ENCODE measurements around the gene ADAM33. TPM values are rescaled to one million over a fixed set of nuclear protein-coding genes. Genes with fewer than 3 reads are reported as not detected.

ADAM33 gene
- total RNA-seq, 1 experiment from 2014 or later = not detected

DNA sequence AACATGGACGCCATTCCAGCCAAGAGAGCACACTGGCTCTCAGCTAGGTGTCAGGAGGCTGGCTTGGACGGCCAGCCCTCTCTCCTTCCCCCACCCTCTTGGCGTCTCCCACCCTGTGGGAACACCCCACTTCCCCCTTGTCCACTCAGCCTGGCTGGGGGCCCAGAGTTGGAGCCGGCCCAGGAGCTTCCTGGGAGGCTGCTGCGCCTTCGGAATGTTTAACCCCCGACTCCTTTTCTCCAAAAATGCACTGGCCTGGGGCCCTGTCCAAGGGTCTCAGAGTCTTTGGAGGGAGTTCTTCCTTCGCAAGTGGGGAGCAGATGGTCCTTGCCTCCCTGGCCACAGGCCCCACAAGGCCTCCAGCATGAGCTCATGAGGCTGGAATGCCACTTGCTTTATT lies 4.1 kb downstream of the ADAM33 start:
- no peaks in the 10 kb centered on the region for H3K9me3 Mint-ChIP-seq (ENCODE audit: unreplicated experiment)
- peaks cover 31% of the 10 kb centered on the region for H3K27me3 Mint-ChIP-seq (ENCODE audit: insufficient read depth, unreplicated experiment)
- no TSS peak for BruUV-seq (replicated peaks)
- H3K36me3 Mint-ChIP-seq (ENCODE audit: insufficient read depth, unreplicated experiment) = no peaks in the 10 kb centered on the region
- intact Hi-C loops (cut with micrococcal nuclease) = loop anchor here (10.0 kb wide), 1 partner anchor 113 kb away; no protein-coding TSS in a partner anchor
- POLR2A ChIA-PET = interaction anchor here (0.7 to 2.1 kb wide), 3 partner anchors 34 to 207 kb away, joined by 3 to 7 read pairs (median 4); partner anchors contain the start of gene SPEF1
- CTCF ChIA-PET = interaction anchor here (1.0 to 8.9 kb wide), 19 partner anchors 9 to 178 kb away, joined by 3 to 154 read pairs (median 9); partner anchors contain the start of genes ADISSP, AP5S1, SIGLEC1 and SPEF1
- DNase-seq (ENCODE audit: unreplicated experiment) = no peak
- TF ChIP-seq, protein P1, sequence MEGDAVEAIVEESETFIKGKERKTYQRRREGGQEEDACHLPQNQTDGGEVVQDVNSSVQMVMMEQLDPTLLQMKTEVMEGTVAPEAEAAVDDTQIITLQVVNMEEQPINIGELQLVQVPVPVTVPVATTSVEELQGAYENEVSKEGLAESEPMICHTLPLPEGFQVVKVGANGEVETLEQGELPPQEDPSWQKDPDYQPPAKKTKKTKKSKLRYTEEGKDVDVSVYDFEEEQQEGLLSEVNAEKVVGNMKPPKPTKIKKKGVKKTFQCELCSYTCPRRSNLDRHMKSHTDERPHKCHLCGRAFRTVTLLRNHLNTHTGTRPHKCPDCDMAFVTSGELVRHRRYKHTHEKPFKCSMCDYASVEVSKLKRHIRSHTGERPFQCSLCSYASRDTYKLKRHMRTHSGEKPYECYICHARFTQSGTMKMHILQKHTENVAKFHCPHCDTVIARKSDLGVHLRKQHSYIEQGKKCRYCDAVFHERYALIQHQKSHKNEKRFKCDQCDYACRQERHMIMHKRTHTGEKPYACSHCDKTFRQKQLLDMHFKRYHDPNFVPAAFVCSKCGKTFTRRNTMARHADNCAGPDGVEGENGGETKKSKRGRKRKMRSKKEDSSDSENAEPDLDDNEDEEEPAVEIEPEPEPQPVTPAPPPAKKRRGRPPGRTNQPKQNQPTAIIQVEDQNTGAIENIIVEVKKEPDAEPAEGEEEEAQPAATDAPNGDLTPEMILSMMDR (IDR thresholded peaks at IDR 0.05; ENCODE audit: unreplicated experiment) = no peak
- H3K4me1 Mint-ChIP-seq (ENCODE audit: insufficient read depth, unreplicated experiment) = no peaks in the 10 kb centered on the region
- H3K27ac Mint-ChIP-seq (ENCODE audit: low read depth, unreplicated experiment) = no peak overlapping the region
- H3K4me3 Mint-ChIP-seq (ENCODE audit: unreplicated experiment) = no peak overlapping the region

DNA sequence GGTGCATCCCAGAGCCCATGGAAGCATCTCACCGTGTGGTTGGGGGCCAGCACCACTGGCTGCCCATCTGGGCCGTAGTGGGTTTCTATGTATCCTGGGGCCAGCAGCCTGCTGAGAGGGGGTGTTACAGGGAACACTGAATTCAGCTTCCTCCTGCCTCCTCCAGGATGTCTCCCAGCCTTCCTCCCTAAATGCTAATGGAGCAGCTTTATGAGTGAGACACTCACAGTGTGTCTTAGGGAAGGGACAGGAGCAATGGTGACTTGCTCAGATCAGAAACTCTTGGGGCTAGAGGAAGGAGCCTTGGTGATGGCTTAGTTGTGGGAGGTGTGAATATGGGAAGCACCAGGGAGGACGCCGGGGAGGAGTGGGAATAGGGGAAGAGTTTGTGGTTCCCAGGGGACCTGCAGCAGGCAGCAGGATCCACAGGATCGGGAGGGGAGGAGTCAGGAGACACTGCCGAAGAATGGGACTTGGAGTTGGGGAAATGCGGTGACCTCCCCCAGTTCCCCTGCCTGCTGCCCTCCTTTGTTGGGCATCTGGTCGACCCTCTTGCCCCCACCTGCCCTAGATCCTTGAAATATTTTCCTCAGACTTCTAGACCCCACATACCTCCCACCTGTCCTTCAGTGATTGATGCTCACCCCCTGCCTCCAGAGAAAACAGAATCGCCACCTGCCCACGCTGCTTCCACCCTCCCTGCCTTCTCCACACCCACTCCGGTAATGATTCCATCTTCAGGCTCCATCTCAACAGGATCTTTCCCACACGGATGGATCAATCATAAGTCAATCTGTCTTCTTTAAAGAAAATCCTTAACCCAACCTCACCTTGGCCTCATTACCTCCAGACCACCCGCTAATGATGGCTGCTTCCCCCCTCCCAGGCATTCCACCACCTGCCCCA lies 6.6 kb downstream of the ADAM33 start:
- Mint-ChIP-seq H3K27ac (ENCODE audit: low read depth, unreplicated experiment) (no peak overlapping the region), H3K4me1 (ENCODE audit: insufficient read depth, unreplicated experiment) (no peaks in the 10 kb centered on the region), H3K27me3 (ENCODE audit: insufficient read depth, unreplicated experiment) (peaks cover 40% of the 10 kb centered on the region), H3K4me3 (ENCODE audit: unreplicated experiment) (no peak overlapping the region), H3K36me3 (ENCODE audit: insufficient read depth, unreplicated experiment) (no peaks in the 10 kb centered on the region), H3K9me3 (ENCODE audit: unreplicated experiment) (no peaks in the 10 kb centered on the region)
- CTCF ChIA-PET = interaction anchor here (0.7 to 8.9 kb wide), 25 partner anchors 9 to 210 kb away, joined by 3 to 154 read pairs (median 4); partner anchors contain the start of gene ADISSP
- POLR2A ChIA-PET = interaction anchor here (0.9 to 1.6 kb wide), 4 partner anchors 12 to 109 kb away, joined by 3 to 11 read pairs (median 3); no protein-coding TSS in a partner anchor
- intact Hi-C loops (cut with micrococcal nuclease) = loop anchor here (10.0 kb wide), 1 partner anchor 110 kb away; no protein-coding TSS in a partner anchor
- DNase-seq (ENCODE audit: unreplicated experiment) = no peak
- BruUV-seq (replicated peaks) = no TSS peak
- TF ChIP-seq, protein P1 (IDR thresholded peaks at IDR 0.05; ENCODE audit: unreplicated experiment) = no peak

DNA sequence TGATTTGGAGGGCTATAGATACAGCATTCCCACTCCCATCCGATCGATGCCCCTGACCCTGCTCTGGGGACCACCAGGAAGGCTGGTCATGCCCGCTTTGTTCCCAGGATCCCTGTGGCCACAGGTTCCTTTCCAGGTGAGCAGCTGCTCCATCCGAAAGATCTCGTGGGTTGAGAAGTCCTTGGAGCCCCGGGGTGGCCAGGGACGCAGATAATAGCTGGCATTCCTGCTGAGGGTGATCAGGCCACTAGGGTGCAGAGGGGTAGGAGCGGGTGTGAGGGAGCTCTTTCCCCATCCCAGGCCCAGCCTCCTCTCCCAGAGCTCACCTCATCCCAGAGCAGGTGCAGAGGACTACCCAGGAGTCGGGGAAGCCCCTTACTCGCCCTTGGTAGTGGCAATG lies 7.4 kb downstream of the ADAM33 start:
- Mint-ChIP-seq H3K9me3 (ENCODE audit: unreplicated experiment) (no peaks in the 10 kb centered on the region), H3K36me3 (ENCODE audit: insufficient read depth, unreplicated experiment) (no peaks in the 10 kb centered on the region), H3K4me3 (ENCODE audit: unreplicated experiment) (no peak overlapping the region), H3K4me1 (ENCODE audit: insufficient read depth, unreplicated experiment) (no peaks in the 10 kb centered on the region), H3K27ac (ENCODE audit: low read depth, unreplicated experiment) (no peak overlapping the region), H3K27me3 (ENCODE audit: insufficient read depth, unreplicated experiment) (peaks cover 48% of the 10 kb centered on the region)
- DNase-seq (ENCODE audit: unreplicated experiment) = no peak
- ChIA-PET POLR2A (interaction anchor here (0.9 to 1.6 kb wide), 3 partner anchors 13 to 110 kb away, joined by 3 read pairs; no protein-coding TSS in a partner anchor), CTCF (interaction anchor here (0.6 to 8.9 kb wide), 15 partner anchors 8 to 258 kb away, joined by 3 to 154 read pairs (median 3); partner anchors contain the start of gene ADISSP)
- no TSS peak for BruUV-seq (replicated peaks)
- intact Hi-C loops (cut with micrococcal nuclease) = loop anchor here (10.0 kb wide), 1 partner anchor 110 kb away; no protein-coding TSS in a partner anchor
- TF ChIP-seq, protein P1 (IDR thresholded peaks at IDR 0.05; ENCODE audit: unreplicated experiment) = no peak

Data from MCF 10A (cell line).